ENCODE results near the gene PLA2G12B.
"Not testable (repeated sequence)": the region's sequence is repeated elsewhere in the genome, so short reads cannot be mapped to it uniquely, and the experiment has no call there.

The PLA2G12B gene, protein sequence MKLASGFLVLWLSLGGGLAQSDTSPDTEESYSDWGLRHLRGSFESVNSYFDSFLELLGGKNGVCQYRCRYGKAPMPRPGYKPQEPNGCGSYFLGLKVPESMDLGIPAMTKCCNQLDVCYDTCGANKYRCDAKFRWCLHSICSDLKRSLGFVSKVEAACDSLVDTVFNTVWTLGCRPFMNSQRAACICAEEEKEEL

DNA sequence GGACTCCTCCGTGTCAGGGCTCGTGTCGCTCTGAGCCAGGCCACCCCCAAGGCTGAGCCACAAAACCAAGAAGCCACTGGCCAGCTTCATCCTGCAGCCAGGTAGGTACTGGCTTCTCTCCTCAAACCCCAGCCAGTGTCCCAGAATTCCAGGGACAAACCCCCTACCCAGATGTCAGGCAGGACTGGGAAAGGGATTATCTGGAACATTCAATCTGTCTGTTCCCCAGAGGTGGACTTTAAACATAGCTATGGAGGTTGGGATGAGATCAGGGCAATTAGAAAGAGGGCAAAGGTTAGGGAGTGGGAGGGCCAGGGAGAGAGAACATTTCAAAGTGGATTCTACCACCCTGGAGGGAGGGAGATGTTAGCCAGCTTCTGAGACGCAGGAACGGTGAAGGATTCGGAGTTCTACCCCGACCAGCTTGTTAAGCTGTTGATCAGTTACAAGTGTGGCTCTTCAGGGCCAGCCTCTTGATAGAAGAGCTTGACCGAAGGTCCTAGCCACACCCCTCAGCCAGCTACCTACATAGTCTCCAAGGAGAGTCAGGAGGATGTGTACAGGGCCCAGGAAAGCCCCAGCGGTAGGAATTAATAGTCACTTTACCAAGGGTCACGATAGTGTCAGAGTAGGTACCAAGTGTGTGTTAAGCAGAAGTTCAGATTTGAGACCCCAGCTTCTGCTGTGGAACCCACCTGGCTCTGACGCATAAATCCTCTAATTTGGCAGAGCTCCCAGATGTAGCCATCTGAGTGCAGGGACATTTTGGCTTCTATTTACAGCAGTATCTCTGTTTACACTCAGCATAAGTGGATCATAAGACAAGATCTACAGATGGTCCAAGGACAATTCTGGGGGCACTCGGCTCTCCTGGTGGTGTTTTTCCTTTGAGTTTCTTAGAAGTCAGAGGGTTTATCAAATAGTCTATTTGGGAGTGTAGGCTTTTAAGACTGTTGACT, at the start of gene PLA2G12B:
Gene PLA2G12B, minus strand, starts transcription at position 211 of the 959 bp plus-strand sequence. Its CDS starts 121 bp downstream, at position 90.
- DNase-seq = no peak

- no peak for DNase-seq
Measured at GRCh38 chr10:73003822-73004221, 49.2 kb upstream of the PLA2G12B start.

GRCh38 chr10:73000973-73001372, 46.4 kb upstream of the PLA2G12B start:
- no peak for DNase-seq

DNA sequence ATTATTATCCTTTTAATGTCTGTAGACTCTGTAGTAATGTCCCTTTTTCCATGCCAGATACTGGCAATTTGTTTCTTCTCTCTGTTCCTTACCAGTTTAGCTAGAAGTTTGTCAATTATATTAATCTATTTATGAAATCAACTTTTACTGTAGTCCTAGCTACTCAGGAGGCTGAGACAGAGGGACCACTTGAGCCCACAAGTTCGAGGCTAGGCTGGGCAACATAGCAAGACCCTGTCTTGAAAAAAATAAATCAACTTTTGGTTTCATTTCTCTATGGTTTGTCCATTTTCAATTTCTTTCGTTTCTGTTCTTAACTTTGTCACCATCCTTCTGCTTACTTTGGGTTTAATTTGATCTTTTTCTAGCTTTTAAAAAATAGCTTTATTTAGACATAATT, 42.5 kb upstream of the PLA2G12B start:
- no peak for DNase-seq

GRCh38 chr10:72995459-72995858, 40.9 kb upstream of the PLA2G12B start:
- not testable (repeated sequence) for DNase-seq

DNA sequence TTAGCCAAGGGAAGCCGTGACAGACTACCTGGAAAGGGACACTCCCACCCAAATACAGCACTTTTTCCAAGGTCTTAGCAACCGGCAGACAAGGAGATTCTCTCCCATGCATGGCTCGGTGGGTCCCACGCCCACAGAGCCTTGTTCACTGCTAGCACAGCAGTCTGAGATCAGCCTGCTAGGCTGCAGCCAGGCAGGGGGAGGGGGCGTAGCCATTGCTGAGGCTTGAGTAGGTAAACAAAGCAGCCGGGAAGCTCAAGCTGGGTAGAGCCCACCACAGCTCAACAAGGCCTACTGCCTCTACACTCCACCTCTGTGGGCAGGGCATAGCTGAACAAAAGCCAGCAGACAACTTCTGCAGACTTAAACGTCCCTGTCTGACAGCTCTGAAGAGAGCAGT, 35.2 kb upstream of the PLA2G12B start:
- DNase-seq = not testable (repeated sequence)

- DNase-seq = not testable (repeated sequence)
Measured at GRCh38 chr10:72984618-72985017, 30.0 kb upstream of the PLA2G12B start.

DNA sequence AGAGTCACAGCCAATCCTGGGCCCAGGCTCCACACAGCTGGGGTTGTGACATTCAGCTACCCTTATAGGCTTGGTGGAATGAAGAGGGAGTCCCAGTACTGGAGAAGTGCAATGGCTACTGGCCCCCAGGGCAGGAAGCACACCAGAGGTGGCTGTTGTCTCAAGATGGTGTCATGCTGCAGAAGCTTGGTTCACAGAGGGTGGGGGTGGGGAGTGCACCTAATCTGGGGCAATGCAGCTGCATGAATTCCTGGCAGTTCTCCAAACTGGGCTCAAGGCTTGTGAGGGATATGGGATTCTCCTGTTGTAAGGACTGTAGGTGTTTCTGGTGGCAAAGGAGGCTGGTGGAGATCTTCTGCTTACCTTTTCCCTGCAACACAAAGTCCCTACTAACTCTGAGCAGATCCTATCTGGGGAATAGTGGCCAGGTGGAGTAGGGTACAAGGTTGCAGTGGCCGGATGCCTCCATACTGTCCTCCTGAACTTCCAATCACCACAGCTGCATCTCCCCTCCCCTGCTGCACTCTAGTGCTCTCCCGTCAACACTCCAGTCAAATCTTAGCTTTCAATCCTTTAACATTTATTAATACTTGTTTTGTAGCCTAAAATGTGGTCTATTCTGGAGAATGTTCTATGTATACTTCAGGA, 27.4 kb upstream of the PLA2G12B start:
- no peak for DNase-seq

DNA sequence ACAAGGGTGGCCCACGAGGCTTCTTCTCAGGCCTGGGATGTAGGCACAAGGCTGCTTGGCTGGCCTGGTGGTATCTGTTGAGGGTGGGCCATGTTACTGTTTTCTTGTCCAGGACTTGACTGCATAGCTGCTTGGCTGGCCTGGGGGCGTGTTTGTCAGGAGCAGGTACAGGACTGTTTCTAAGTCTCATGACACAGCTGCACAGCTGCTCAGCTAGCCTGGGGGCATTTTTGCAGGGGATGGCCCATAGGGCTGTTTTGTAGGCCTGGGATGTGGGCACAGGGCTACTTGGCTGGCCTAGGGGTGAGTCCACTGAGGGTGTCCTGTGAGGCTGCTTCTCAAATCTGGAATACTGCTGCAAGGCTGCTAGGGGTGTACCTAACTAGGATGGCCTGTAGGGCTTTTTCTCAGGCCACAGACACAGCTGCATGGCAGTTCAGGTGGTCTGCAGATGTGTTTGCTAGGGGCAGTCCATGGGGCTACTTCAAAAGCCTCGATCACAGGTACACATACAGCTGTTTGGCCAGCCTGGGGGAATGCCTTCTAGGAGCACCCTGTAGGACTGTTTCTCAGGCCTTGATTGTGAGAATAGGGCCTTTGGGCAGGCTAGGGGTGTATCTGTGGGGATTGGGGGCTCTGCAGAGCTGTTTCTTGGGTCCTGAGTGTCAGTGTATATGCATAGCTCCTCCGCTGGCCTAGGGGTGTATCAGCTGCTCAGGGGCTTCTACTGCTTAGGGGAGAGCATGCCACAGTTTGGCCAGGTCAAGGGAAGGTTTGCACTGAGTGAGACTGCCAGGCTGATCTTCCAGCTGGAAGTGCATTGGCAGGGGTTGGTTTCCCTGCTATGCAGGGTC, 26.6 kb upstream of the PLA2G12B start:
- DNase-seq = no peak

DNA sequence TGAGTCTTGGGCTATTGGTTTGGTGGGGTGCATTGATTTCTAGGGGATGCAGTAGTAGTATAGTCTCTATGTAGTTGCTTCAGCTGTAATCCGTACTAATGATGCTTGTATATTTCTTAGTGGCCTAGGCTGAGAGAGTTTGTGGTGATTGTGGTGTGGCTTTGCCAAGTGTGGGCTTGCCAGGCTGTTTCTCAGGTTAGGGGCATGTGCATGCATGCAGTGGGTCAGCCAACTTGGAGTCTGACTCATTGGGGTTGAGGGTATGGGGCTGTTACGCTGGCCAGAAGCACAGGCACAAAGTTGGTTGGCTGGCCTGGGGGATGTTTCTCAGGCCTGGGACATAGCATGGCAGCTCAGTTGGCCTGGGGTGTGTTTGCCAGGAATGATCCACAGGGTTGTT, 25.7 kb upstream of the PLA2G12B start:
- DNase-seq = no peak

GRCh38 chr10:72979709-72980108, 25.1 kb upstream of the PLA2G12B start:
- DNase-seq = no peak

DNA sequence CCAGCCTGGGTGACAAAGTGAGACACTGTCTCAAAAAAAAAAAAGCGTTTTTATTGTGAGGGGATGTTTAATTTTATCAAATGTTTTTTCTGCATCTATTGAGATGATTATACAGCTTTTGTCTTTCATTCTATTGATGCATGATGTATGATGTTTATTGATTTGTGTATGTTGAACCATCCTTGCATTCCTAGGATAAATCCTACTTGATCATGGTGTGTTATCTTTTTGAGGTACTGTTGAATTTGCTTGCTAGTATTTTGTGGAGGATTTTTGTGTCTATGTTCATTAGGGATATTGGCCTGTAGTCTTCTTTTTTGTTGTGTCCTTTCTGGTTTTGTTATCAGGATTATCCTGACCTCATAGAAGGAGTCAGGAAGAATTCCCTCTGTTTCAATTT, 22.3 kb upstream of the PLA2G12B start:
- no peak for DNase-seq

DNA sequence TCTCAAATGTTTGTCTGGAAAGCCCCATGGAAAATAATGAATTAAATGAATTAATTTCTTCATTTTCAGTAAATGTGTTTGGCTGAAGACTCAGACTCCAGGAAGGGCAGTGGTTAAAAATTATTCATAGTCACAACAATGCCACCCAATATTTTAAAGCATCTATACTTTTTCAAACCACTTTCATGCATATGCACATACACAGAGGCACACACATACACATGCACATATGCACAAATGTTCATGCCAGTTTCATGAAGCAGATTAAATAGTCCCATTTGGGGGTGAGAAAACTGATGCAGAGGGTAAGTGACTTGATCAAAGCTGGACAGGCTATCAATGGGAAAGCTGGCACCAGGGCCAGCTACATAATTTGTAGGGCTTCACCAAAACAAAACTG, 1.4 kb upstream of the PLA2G12B start:
- no peak for DNase-seq

- no peak for DNase-seq
Measured at GRCh38 chr10:72954230-72954595, 393 bp downstream of the PLA2G12B start.

DNA sequence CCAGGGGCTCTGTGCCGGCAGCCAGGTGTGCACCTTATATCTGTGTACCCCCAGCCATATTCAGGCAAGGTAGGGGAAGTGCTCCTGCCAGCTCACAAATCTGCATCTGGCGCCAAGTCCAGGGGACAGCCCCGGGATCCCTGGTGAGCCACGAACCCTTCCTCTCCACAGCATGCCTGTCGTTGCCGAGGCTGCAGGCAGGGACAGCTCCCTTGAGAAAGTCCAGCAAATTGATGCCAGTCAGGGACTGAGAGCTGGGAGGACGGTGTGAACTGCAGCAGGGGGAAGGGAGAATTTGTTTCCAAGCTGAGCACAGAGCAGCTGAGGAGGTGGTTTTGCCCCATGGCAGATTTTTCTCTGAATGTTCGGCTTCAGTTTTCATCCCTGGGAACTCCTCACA, 919 bp downstream of the PLA2G12B start:
- DNase-seq = no peak

DNA sequence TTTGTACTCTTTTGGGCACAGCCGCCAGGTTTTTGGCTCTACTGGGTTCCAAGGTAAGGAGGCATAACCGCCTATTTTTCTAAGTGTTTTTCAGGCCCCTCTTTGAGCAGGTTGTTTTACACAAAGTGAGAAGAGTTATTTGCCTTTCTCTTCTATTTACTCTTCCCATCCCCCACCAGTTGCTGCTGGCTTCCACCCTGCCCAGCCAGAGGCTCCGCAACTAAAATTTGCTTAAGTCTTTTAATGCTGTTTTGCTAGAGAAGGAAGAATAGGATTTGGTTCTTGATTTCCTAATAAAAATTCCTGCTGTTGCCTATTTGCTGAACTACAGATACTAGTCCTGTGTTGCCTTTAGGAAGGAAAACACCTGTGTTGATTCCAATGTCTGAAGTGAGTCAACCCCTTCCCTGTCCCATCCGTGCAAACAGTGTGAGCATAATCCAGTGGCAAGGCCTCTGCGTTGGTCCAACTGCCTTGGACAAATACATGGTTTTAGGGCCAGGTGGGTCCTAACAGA, 1.9 kb downstream of the PLA2G12B start:
- no peak for DNase-seq

- no peak for DNase-seq
Measured at GRCh38 chr10:72952189-72952588, 2.4 kb downstream of the PLA2G12B start.

- DNase-seq = no peak
Measured at GRCh38 chr10:72951760-72952159, 2.8 kb downstream of the PLA2G12B start.

- DNase-seq = no peak
Measured at GRCh38 chr10:72948762-72949161, 5.8 kb downstream of the PLA2G12B start.

- no peak for DNase-seq
Measured at GRCh38 chr10:72946963-72947362, 7.6 kb downstream of the PLA2G12B start.

GRCh38 chr10:72943498-72944234, 10.9 kb downstream of the PLA2G12B start:
- DNase-seq = no peak

- no peak for DNase-seq
Measured at GRCh38 chr10:72935361-72935760, 19.2 kb downstream of the PLA2G12B start.
